Right lobe of liver (tissue), 6 donors: ENCODE results near the gene PRRX2. TPM values are rescaled to one million over a fixed set of nuclear protein-coding genes. Genes with fewer than 3 reads are reported as not detected.

Experiments
- ATAC-seq, 4 donors: fragments of 200-7000 bp; cut with Tn5 transposase; one replicate each; pipeline ENCODE4 v1.9.1; 2020; ENCODE audit warnings: mild to moderate bottlenecking in 4 of 4, moderate library complexity in 4 of 4
- DNase-seq, 3 donors: peaks; one replicate each; pipeline ENCODE4 v3.0.0-alpha.2; 2020
- H3K27ac ChIP-seq, 3 donors: fragments of 200-600 bp; one replicate each; pipeline ENCODE4 v1.8.0; 2022
- H3K27me3 ChIP-seq, 2 donors: fragments of 200-600 bp; one replicate each; pipeline ENCODE4 v1.8.0; 2022
- H3K36me3 ChIP-seq, 4 donors: fragments of 200-600 bp; sonication (generic) in 1 of 4; one replicate each; pipeline versions ENCODE4 v1.5.1 to v1.8.0; 2017 to 2022; ENCODE audit warnings: control low read depth in 1 of 4
- H3K4me1 ChIP-seq, 4 donors: fragments of 200-600 bp; sonication (generic) in 1 of 4; one replicate each; pipeline versions ENCODE4 v1.5.1 to v1.8.0; 2017 to 2022; ENCODE audit warnings: control low read depth in 1 of 4
- H3K4me3 ChIP-seq, 3 donors: fragments of 200-600 bp; one replicate each; pipeline ENCODE4 v1.8.0; 2022
- H3K9me3 ChIP-seq, 4 donors: fragments of 200-600 bp; sonication (generic) in 1 of 4; one replicate each; pipeline versions ENCODE4 v1.5.1 to v1.8.0; 2017 to 2022; ENCODE audit warnings: control low read depth in 1 of 4
- POLR2A ChIP-seq: fragments of 450-650 bp; IDR thresholded peaks from one replicate; pipeline ENCODE4 v1.6.1; 2017; ENCODE audit warnings: antibody characterized with exemption, mild to moderate bottlenecking
- WGBS: methylation state at CpG from one replicate; pipeline ENCODE4 v1.1.6; 2018; ENCODE audit warnings: low coverage, low lambda C conversion rate; ENCODE audit not compliant: insufficient coverage; ENCODE audit errors: missing lambda C conversion rate; 5-methylcytosine and 5-hydroxymethylcytosine counted together
- intact Hi-C, 2 donors: fragments of 100-400 bp; cut with DNase I; formaldehyde crosslinking; loops; one replicate each; pipeline versions ENCODE4 v1.11.2 to v1.14.1; 2022
- total RNA-seq, 6 experiments: library from RNA; depleted of rRNA in 2 of 6; stranded (reverse); fragments of >200 nt in 2 of 6; fragmentation: NEBNext Ultra II Directional in 3 of 6; extraction: Animal tissue kit (Norgen Biotek cat#: 25700) in 3 of 6; gene quantifications; one replicate each; pipeline versions ENCODE4 v1.1.0 to v1.2.4, GENCODE V29; 2016 to 2023
- TF ChIP-seq, protein P1 (sequence below), 4 donors: fragments of 200-600 bp in 3 of 4; fragments of 450-650 bp in 1 of 4; IDR thresholded peaks; one replicate each; pipeline versions ENCODE4 v1.5.1 to v1.8.0; 2016 to 2022; ENCODE audit warnings: antibody characterized with exemption in 4 of 4, mild to moderate bottlenecking in 2 of 4
- donor health status: DM: no; HTN: yes; CAD: no.
- donor health status: DM: no; HTN: no; CAD: no.
- donor health status: DM: no; HTN: no; CAD: no.
- donor health status: DM: no; HTN: yes; CAD: no.
- donor health status: DM: no; HTN: yes; CAD: no.

PRRX2 gene
- total RNA-seq, 6 experiments from 2014 or later: not detected

DNA sequence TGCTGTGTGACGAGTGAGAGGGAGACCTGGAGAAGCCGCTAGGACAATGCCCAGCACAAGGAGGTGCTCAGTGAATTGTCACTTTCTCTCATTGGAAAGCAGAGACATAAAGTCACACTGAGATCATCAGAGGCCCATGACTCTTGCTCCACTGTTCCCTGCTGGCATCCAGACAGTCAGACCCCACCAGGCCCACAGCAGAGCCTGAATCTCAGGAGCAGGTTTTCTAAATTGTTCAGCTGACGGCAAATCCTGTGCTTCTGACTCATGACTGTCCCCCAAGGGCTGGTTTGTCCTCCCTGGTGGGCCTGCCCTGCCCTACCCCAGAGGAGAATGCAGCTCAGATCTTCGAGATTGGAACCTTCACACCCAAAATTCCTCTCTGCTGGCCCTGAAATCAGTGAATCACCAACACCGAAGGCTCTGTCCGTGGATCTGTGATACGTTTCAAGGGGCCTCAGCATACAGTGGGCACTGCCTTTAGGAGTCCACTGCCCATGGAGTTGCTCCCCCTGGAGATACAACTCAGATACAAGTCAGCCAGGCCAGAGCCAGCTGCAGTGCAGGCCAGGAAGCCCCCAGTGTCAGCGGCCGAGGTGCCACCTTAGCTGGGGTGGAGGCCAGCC lies 84.7 kb downstream of the PRRX2 start:
- DNase-seq (no peak), ATAC-seq (no peak)
- Histone ChIP-seq H3K9me3 (no peaks in the 10 kb centered on the region), H3K36me3 (no peaks in the 10 kb centered on the region), H3K27me3 (no peaks in the 10 kb centered on the region), H3K4me1 (no peaks in the 10 kb centered on the region), H3K4me3 (no peak overlapping the region), H3K27ac (no peak overlapping the region)
- WGBS: 87% methylated on average over 3 of the region's 9 CpGs
- TF ChIP-seq, protein P1, sequence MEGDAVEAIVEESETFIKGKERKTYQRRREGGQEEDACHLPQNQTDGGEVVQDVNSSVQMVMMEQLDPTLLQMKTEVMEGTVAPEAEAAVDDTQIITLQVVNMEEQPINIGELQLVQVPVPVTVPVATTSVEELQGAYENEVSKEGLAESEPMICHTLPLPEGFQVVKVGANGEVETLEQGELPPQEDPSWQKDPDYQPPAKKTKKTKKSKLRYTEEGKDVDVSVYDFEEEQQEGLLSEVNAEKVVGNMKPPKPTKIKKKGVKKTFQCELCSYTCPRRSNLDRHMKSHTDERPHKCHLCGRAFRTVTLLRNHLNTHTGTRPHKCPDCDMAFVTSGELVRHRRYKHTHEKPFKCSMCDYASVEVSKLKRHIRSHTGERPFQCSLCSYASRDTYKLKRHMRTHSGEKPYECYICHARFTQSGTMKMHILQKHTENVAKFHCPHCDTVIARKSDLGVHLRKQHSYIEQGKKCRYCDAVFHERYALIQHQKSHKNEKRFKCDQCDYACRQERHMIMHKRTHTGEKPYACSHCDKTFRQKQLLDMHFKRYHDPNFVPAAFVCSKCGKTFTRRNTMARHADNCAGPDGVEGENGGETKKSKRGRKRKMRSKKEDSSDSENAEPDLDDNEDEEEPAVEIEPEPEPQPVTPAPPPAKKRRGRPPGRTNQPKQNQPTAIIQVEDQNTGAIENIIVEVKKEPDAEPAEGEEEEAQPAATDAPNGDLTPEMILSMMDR (IDR thresholded peaks at IDR 0.05): no peak
- TF ChIP-seq POLR2A: no peak
- intact Hi-C loops: no loop called here

DNA sequence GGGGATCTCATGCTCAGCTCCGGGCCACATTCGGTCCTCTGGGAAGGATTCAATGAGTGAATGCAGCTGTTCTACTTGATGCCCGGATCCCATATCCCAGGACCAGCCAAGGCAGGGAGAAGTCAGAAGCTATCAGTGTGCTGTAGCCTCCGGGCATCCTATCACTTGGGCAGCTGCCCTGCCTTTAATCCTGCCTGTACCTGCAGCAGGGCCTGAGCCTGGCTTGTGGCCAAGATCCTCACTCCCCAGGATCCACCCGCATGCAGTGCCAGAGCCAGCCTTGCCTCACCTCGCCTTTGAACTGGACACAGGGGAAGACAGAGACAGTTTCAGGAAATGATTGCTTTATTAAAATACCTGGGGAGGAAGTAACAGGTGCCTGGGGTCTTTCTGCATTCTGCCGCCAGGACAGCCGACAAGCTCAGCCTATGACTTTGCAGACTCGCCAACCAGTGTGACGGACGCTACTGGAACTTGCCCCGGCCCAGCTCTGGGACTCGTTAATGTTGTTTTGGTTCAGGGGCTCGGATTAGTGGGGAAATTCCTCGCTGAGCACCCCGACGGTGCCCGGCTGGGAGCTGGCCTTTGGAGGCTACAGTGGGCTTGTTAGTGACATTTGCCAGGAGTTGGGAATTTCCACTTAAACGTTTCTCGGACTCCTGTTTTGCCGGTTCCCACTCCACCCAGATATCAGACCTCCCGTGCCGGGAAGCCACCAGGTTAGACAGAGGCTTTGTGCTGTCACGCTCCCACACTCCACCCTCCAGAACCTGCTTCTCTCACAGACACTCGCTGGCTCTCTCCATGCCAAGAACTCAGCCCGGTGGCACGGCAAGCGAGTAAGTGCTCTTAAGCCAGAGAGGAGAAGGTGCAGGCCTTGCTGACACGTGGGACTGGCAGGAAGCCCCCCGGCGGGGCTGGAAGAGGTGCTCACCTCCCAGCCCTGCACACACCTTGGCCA lies 86.7 kb downstream of the PRRX2 start:
- WGBS: 56% methylated on average over 12 of the region's 31 CpGs

DNA sequence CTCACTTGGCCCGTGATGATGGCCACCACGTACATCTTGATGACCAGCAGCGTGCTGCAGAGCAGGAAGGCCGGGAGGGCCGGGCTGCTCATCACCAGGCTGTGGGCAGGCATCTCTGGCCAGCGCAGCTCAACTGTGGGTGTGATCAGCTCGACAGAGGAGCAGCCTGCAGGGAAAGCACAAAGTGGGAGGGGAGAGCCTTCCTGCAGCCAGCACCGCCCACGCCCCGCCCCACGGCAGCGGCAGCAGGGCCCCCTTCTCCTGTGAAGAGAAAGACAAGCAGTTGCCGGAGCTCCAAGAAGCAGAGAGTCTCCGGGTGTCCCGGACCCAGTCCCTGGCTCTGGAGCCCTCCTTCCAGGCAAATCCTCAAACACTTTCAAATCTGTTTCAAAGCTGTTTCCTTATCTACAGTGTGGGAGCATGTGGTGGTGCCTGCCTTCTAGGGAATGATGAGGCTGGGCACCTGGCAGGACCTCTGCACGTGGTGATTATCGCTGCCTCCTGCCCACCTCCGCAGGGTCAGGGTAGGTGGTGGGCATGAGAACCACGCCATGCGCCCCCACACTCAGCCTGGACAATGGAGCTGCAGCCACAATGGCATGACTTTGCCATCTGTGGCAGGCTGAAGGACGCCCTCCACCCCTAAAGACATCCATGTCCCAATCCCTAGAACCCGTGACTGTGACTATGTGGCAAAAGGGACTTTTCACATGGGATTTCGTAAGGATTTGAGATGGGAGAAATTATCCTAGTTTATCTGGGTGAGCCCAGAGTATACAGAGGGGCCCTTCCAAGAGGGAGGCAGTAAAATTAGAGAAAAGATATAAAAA lies 87.7 kb downstream of the PRRX2 start, which contains the start of gene PTGES:
PTGES (minus strand) TSS at position 143 of the 830 bp plus-strand sequence; CDS start at position 113, 30 bp downstream.
- 31% methylated on average over 7 of the region's 23 CpGs for WGBS
- H3K4me1 ChIP-seq: no peaks in the 10 kb centered on the region
- H3K36me3 ChIP-seq: no peaks in the 10 kb centered on the region
- H3K4me3 ChIP-seq: no peak within 1 kb of the TSS
- no peaks in the 10 kb centered on the region for H3K27me3 ChIP-seq
- peak in 1 of 3 donors; percentile 49 for DNase-seq
- ATAC-seq: peak; percentile 67 to 84 (median 70)
- no peaks in the 10 kb centered on the region for H3K9me3 ChIP-seq
- intact Hi-C loops: no loop called here
- no peak within 1 kb of the TSS for H3K27ac ChIP-seq
- TF ChIP-seq POLR2A: no peak
- TF ChIP-seq, protein P1 (IDR thresholded peaks at IDR 0.05): no peak

More for the DNA sequence above, 86.7 kb downstream of the PRRX2 start:
- Histone ChIP-seq H3K4me3 (no peak overlapping the region), H3K4me1 (no peaks in the 10 kb centered on the region), H3K36me3 (no peaks in the 10 kb centered on the region), H3K27me3 (no peaks in the 10 kb centered on the region), H3K9me3 (no peaks in the 10 kb centered on the region), H3K27ac (no peak overlapping the region)
- ATAC-seq (peak; percentile 47 to 63 (median 52)), DNase-seq (peak; percentile 44 to 64 (median 59))
- intact Hi-C loops: no loop called here
- TF ChIP-seq POLR2A: no peak
- TF ChIP-seq, protein P1 (IDR thresholded peaks at IDR 0.05): no peak

DNA sequence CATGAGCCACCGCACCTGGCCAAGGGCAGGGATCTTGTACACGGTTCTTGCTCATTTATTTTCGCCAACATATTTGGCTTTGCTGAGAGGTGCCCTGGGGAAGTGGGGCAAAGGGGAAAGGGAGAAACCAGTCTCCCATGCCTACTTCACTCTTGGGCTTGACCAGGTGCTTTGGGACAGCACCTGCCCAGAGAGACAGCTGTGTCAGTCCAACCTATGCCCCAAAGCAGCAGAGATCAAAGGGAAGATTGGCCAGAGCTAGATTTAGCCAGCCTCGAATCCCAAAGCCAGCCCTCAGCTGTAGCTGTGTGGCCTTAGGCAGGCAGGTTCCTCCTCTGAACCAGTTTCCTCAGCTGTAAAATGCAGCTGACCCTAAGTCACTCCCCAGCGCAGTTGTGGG lies 89.7 kb downstream of the PRRX2 start:
- intact Hi-C loops: no loop called here
- Histone ChIP-seq H3K27ac (no peak overlapping the region), H3K36me3 (no peaks in the 10 kb centered on the region), H3K9me3 (no peaks in the 10 kb centered on the region), H3K4me3 (no peak overlapping the region), H3K27me3 (no peaks in the 10 kb centered on the region), H3K4me1 (no peaks in the 10 kb centered on the region)
- 78% methylated on average over 3 of the region's 5 CpGs for WGBS
- TF ChIP-seq POLR2A: no peak
- TF ChIP-seq, protein P1 (IDR thresholded peaks at IDR 0.05): no peak
- DNase-seq (no peak), ATAC-seq (no peak)
